Uterus (tissue), 2 donors: ENCODE measurements around the gene TGFBR1.

Experiments
- CTCF ChIP-seq, 4 experiments: fragments of 200-600 bp in 2 of 4; fragments of 450-650 bp in 2 of 4; sonication (generic) in 2 of 4; IDR thresholded peaks; one replicate each; pipeline ENCODE4 v1.5.1; 2016 to 2019; ENCODE audit warnings: antibody characterized with exemption in 4 of 4, mild to moderate bottlenecking in 2 of 4, moderate library complexity in 1 of 4
- POLR2A ChIP-seq, 2 donors: fragments of 450-650 bp; IDR thresholded peaks; one replicate each; pipeline ENCODE4 v1.6.1; 2016; ENCODE audit warnings: antibody characterized with exemption in 2 of 2, mild to moderate bottlenecking in 1 of 2, moderate library complexity in 1 of 2

DNA sequence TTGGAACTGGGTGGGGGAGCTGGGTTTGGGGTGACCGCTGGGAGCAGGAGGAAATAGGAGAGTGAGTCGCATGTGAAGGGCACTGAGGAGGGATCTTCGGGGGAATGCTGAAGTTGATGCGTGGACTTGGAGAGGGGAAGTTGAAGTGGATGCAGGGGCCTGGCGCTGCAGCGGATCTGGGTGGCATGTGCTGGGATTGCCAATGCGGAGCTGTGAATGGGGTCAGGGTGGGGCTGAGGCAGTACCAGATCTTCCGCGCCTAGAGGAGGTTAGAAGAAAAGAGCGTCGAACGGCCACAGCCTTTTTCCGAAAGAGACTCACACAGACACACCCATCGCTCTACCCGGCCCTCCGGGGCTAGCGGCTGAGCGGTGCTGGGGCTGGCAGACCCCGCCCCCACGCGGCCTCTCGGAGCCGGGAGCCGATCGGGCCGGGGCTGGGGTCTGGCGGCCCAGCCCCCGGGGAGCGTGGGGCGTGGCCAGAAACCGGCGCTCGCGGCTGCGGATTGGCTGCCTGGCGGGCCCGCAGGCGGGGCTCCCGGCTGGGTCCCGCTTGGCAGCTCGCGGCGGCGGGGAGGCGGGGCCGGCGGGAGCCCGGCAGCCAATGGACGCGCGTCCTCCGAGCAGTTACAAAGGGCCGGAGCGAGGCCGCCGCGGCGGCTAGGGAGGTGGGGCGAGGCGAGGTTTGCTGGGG lies at the start of gene TGFBR1:
- TF ChIP-seq CTCF (IDR thresholded peaks at IDR 0.05) (no peak), POLR2A (IDR thresholded peaks at IDR 0.05) (peak; percentile 97)
